B cell (primary cell): ENCODE results near the gene WHAMM. TPM values are rescaled to one million over a fixed set of nuclear protein-coding genes. Genes with fewer than 3 reads are reported as not detected.

ENCODE experiments used
- ATAC-seq: fragments of 200-7000 bp; cut with Tn5 transposase; one replicate; pipeline ENCODE4 v1.10.0; 2021; ENCODE audit warnings: low read depth, mild to moderate bottlenecking, moderate number of reproducible peaks, moderate library complexity
- CTCF ChIA-PET: fragments of 350-600 bp; sonication (Branson Sonifier 250); formaldehyde crosslinking; loops from one replicate; lab custom pipeline; 2021; ENCODE audit warnings: antibody characterized with exemption, inconsistent platforms; lab: Charles Lee
- POLR2A ChIA-PET: fragments of 350-600 bp; sonication (Branson Sonifier 250); formaldehyde crosslinking; loops from one replicate; lab custom pipeline; 2021; ENCODE audit warnings: antibody characterized with exemption; lab: Charles Lee
- DNase-seq: peaks from one replicate; pipeline ENCODE4 v3.0.0; 2013
- H2AFZ ChIP-seq: 2 replicates; pipeline ENCODE4 v1.6.1; 2012; ENCODE audit warnings: mild to moderate bottlenecking, low read depth, low read length; ENCODE audit not compliant: insufficient read depth, poor library complexity, severe bottlenecking
- H3K27ac ChIP-seq, 2 donors: 1 replicate in 1 of 2; 2 replicates in 1 of 2; pipeline ENCODE4 v1.5.1; 2012 to 2013; ENCODE audit warnings: low read length in 2 of 2, mild to moderate bottlenecking in 2 of 2, moderate library complexity in 1 of 2
- H3K27me3 ChIP-seq, 4 experiments: fragments of 200-600 bp in 1 of 4; sonication (generic) in 1 of 4; replicated peaks in 1 of 4; 1 replicate in 2 of 4; 2 replicates in 2 of 4; pipeline versions ENCODE4 v1.6.1 to v1.7.0; 2013 to 2016; ENCODE audit warnings: low read length in 3 of 4, mild to moderate bottlenecking in 2 of 4, mixed read lengths in 1 of 4, moderate library complexity in 1 of 4; ENCODE audit not compliant: insufficient read depth in 4 of 4, control insufficient read depth in 3 of 4; ENCODE audit errors: control extremely low read depth in 1 of 4
- H3K36me3 ChIP-seq, 2 experiments: replicated peaks in 1 of 2; 1 replicate in 1 of 2; 2 replicates in 1 of 2; pipeline versions ENCODE4 v1.6.1 to v1.7.1; 2013; ENCODE audit warnings: low read length in 1 of 2; ENCODE audit not compliant: insufficient read depth in 2 of 2, control insufficient read depth in 1 of 2; ENCODE audit errors: control extremely low read depth in 1 of 2, extremely low read depth in 1 of 2
- H3K4me1 ChIP-seq, 2 donors: fragments of 200-600 bp in 1 of 2; sonication (generic) in 1 of 2; 1 replicate in 1 of 2; 2 replicates in 1 of 2; pipeline versions ENCODE4 v1.5.1 to v1.6.1; 2013 to 2017; ENCODE audit warnings: low read length in 2 of 2; ENCODE audit not compliant: control insufficient read depth in 2 of 2, insufficient read depth in 2 of 2
- H3K4me2 ChIP-seq: replicated peaks from 2 replicates; pipeline ENCODE3; 2012; ENCODE audit warnings: mild to moderate bottlenecking, low read depth, low read length; ENCODE audit not compliant: poor library complexity, severe bottlenecking
- H3K4me3 ChIP-seq, 5 experiments: fragments of 200-600 bp in 1 of 5; sonication (generic) in 1 of 5; 1 replicate in 3 of 5; 2 replicates in 2 of 5; pipeline versions ENCODE4 v1.5.1 to v1.7.0; 2011 to 2016; ENCODE audit warnings: low read length in 4 of 5, mild to moderate bottlenecking in 4 of 5, low read depth in 2 of 5, control low read depth in 1 of 5, moderate library complexity in 1 of 5; ENCODE audit not compliant: insufficient read depth in 1 of 5; ENCODE audit errors: control extremely low read depth in 1 of 5, extremely low read depth in 1 of 5
- H3K79me2 ChIP-seq: fragments of 200-600 bp; sonication (generic); one replicate; pipeline ENCODE4 v1.6.0; 2016; ENCODE audit warnings: low read length; ENCODE audit not compliant: control insufficient read depth, insufficient read depth
- H3K9ac ChIP-seq: fragments of 200-600 bp; sonication (generic); 2 replicates; pipeline ENCODE4 v1.6.1; 2017; ENCODE audit warnings: mild to moderate bottlenecking, low read length, moderate library complexity
- H3K9me3 ChIP-seq, 3 donors: one replicate each; pipeline versions ENCODE4 v1.6.1 to v1.7.1; 2013; ENCODE audit warnings: low read length in 2 of 3; ENCODE audit not compliant: control insufficient read depth in 2 of 3, insufficient read depth in 1 of 3; ENCODE audit errors: control extremely low read depth in 1 of 3
- H4K20me1 ChIP-seq: 2 replicates; pipeline ENCODE4 v1.6.0; 2012; ENCODE audit warnings: mild to moderate bottlenecking, low read length; ENCODE audit not compliant: insufficient read depth, control insufficient read depth, poor library complexity, severe bottlenecking
- H3K27ac Mint-ChIP-seq: one replicate; pipeline ENCODE4 v1.8.0; 2021; ENCODE audit warnings: mixed read lengths
- H3K27me3 Mint-ChIP-seq: one replicate; pipeline ENCODE4 v1.8.0; 2021; ENCODE audit warnings: mixed read lengths
- H3K4me1 Mint-ChIP-seq: one replicate; pipeline ENCODE4 v1.8.0; 2021; ENCODE audit warnings: mixed read lengths
- H3K4me3 Mint-ChIP-seq: one replicate; pipeline ENCODE4 v1.8.0; 2021; ENCODE audit warnings: mixed read lengths
- H3K9me3 Mint-ChIP-seq: one replicate; pipeline ENCODE4 v1.8.0; 2022; ENCODE audit warnings: mixed read lengths; ENCODE audit not compliant: insufficient read depth
- EZH2 ChIP-seq: IDR thresholded peaks from 2 replicates; pipeline ENCODE4 v1.6.1; 2012; ENCODE audit warnings: borderline replicate concordance, low read depth, mild to moderate bottlenecking, moderate library complexity, low read length; ENCODE audit not compliant: insufficient read depth, poor library complexity, severe bottlenecking
- WGBS: methylation state at CpG from one replicate; pipeline ENCODE4 v1.1.5; 2013; ENCODE audit warnings: missing lambda C conversion rate; ENCODE audit not compliant: insufficient coverage; 5-methylcytosine and 5-hydroxymethylcytosine counted together
- intact Hi-C: fragments of 100-400 bp; cut with micrococcal nuclease; formaldehyde crosslinking; loops from one replicate; pipeline ENCODE4 v1.10.0; 2022
- polyA plus RNA-seq: library from polyadenylated mRNA; depleted of rRNA; stranded (reverse); fragments of >200 nt; gene quantifications from 2 replicates; pipeline ENCODE4 v1.2.3, GENCODE V29; 2012
- total RNA-seq, 2 donors: library from RNA; stranded (reverse); fragments of 120-200 nt in 1 of 2; gene quantifications; 1 replicate in 1 of 2; 2 replicates in 1 of 2; pipeline versions ENCODE4 v1.2.3 to v1.2.4, GENCODE V29; 2013 to 2022
- TF ChIP-seq, protein P1 (sequence below): fragments of 200-600 bp; IDR thresholded peaks from one replicate; pipeline ENCODE4 v1.8.0; 2022; ENCODE audit warnings: antibody characterized with exemption, mild to moderate bottlenecking

WHAMM gene
- total and polyA plus RNA-seq, 2 donors (not counting 1 experiment from before 2014, with no cell fraction given) = 18.3 to 31.3 TPM

DNA sequence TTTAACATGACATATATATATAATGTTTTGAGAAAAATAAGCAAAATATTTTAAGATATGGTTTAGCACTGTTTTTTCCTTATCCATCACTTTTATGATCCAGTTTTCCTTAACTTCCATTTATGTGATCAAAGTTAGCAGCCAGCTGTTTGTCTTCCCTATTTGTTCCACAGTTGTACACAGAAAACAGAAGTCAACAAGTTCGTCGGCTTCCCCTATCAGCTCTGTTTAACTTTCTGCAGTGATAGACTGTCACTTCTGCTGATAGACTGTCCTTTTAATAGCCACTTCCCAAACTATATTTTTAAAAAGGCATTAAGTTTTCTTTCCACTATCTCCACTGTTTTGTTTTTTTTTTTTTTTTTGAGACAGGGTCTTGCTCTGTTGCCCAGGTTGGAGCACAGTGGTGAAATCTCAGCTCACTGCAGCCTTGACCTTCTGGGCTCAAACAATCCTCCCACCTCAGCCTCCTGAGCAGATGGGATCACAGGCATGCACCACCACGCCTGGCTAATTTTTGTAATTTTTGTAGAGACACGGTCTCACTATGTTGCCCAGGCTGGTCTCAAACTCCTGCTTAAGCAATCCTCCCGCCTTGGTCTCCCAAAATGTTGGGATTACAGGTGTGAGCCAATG is 10.8 kb upstream of the WHAMM start:
- CTCF ChIA-PET = no interaction called here

DNA sequence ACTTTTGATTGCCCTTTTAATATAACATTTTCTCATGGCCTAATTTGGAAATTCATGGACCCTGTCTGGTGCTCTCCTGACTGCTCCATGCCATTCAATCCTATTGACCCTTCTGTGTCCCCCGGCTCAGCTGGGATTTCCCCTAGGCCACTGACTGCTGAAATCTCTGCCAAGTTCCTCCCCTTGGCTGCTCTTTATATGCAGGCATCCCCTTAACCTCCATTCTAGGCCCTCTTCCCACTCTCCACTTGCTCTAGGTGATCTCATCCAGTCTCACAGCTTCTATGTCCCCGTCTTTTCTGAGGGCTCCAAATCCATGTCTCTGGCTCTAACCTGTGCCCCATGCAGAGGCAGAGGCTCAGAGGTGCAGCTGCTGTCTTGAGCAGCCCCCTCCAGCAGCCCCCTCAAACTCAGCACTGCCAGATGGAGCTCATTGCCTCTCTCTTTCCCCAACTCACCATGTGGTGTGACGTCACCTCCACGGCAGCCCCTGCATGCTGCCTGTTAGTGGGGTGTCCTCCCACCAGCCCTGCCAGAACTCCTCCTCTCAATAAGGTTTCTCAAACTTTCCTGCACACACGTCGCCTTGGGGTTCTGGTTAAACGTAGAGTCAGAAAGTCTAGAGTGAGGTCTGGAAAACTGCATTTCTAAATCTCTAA is 10.1 kb upstream of the WHAMM start:
- H3K27me3 ChIP-seq = peaks cover 0 to 10% (median 2%) of the 10 kb centered on the region in 4 experiments
- H3K4me1 ChIP-seq = no peaks in the 10 kb centered on the region
- no peak for ATAC-seq
- no peak overlapping the region for H2AFZ ChIP-seq
- H4K20me1 ChIP-seq = no peaks in the 10 kb centered on the region
- H3K4me1 Mint-ChIP-seq = no peaks in the 10 kb centered on the region
- ChIA-PET CTCF (no interaction called here), POLR2A (no interaction called here)
- H3K9ac ChIP-seq = no peak overlapping the region
- DNase-seq = no peak
- WGBS = 94% methylated on average over 7 of the region's 7 CpGs
- H3K9me3 Mint-ChIP-seq = no peaks in the 10 kb centered on the region
- H3K9me3 ChIP-seq = no peaks in the 10 kb centered on the region
- no peaks in the 10 kb centered on the region for H3K36me3 ChIP-seq
- H3K4me2 ChIP-seq = no peak overlapping the region
- no peak overlapping the region for H3K27ac Mint-ChIP-seq
- TF ChIP-seq, protein P1, sequence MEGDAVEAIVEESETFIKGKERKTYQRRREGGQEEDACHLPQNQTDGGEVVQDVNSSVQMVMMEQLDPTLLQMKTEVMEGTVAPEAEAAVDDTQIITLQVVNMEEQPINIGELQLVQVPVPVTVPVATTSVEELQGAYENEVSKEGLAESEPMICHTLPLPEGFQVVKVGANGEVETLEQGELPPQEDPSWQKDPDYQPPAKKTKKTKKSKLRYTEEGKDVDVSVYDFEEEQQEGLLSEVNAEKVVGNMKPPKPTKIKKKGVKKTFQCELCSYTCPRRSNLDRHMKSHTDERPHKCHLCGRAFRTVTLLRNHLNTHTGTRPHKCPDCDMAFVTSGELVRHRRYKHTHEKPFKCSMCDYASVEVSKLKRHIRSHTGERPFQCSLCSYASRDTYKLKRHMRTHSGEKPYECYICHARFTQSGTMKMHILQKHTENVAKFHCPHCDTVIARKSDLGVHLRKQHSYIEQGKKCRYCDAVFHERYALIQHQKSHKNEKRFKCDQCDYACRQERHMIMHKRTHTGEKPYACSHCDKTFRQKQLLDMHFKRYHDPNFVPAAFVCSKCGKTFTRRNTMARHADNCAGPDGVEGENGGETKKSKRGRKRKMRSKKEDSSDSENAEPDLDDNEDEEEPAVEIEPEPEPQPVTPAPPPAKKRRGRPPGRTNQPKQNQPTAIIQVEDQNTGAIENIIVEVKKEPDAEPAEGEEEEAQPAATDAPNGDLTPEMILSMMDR = no peak
- no peak for TF ChIP-seq EZH2
- H3K4me3 ChIP-seq = no peak overlapping the region
- peaks cover 15% of the 10 kb centered on the region for H3K27me3 Mint-ChIP-seq
- intact Hi-C loops = no loop called here
- no peak overlapping the region for H3K27ac ChIP-seq
- H3K79me2 ChIP-seq = peaks cover 3% of the 10 kb centered on the region
- H3K4me3 Mint-ChIP-seq = no peak overlapping the region

More for the DNA sequence above, 10.8 kb upstream of the WHAMM start:
- POLR2A ChIA-PET = interaction anchor here (0.7 kb wide), 1 partner anchor 144 kb away, joined by 6 read pairs; no protein-coding TSS in a partner anchor
- Histone ChIP-seq H2AFZ (no peak overlapping the region), H3K4me3 (no peak overlapping the region), H4K20me1 (no peaks in the 10 kb centered on the region), H3K36me3 (no peaks in the 10 kb centered on the region), H3K79me2 (peaks cover 3% of the 10 kb centered on the region), H3K27ac (no peak overlapping the region), H3K9ac (no peak overlapping the region), H3K27me3 (peaks cover 0 to 10% (median 2%) of the 10 kb centered on the region in 4 experiments), H3K9me3 (no peaks in the 10 kb centered on the region), H3K4me2 (no peak overlapping the region), H3K4me1 (no peaks in the 10 kb centered on the region)
- ATAC-seq (no peak), DNase-seq (no peak)
- no peak overlapping the region for H3K27ac Mint-ChIP-seq
- no peaks in the 10 kb centered on the region for H3K4me1 Mint-ChIP-seq
- peaks cover 15% of the 10 kb centered on the region for H3K27me3 Mint-ChIP-seq
- TF ChIP-seq EZH2 = no peak
- TF ChIP-seq, protein P1 = no peak
- intact Hi-C loops = no loop called here
- H3K9me3 Mint-ChIP-seq = peaks cover 4% of the 10 kb centered on the region
- WGBS = 74% methylated on average over 3 of the region's 5 CpGs
- H3K4me3 Mint-ChIP-seq = no peak overlapping the region
